Measurements from ENCODE around the gene DNAJC12.
"Not testable (repeated sequence)": the region's sequence is repeated elsewhere in the genome, so short reads cannot be mapped to it uniquely, and the experiment has no call there.

Gene DNAJC12

DNA sequence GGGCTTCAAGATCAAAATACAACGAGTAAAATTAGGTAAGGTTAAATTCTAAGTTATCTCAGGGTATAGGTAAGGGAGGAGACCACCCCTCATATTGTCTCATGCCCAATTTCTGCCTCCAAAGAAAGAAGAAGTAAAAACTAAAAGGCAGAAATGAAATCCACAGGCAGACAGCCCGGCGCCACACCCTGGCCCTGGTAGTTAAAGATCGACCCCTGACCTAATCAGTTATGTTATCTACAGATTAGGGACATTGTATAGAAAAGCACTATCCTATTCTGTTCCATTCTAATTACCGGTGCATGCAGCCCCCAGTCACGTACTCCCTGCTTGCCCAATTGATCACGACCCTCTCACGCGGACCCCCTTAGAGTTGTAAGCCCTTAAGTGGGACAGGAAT lies 75.4 kb downstream of the DNAJC12 start:
- DNase-seq (ENCODE audit: low spot score), result not testable (repeated sequence)

DNA sequence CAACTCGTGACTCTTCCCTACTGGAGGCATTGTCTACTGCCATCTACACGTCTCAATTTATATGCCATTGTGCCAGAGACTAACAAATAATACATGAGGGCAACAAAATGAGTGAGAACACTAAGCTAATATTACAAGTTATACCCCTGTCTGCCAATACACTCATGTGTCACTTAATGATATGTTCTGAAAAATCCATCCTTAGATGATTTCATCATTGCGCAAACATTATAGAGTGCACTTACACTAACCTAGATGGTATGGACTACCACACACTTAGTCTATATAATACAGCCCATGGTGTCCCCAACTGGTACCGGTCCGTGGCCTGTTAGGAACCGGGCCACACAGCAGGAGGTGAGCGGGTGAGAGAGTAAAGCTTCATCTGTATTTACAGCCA lies 77.7 kb downstream of the DNAJC12 start:
- no peak for DNase-seq (ENCODE audit: low spot score)
